DOHH2 (cell line): ENCODE measurements around the gene STK17A.

ENCODE experiments used
- EZH2phosphoT487 ChIP-seq: fragments of 200-600 bp; sonication (generic); IDR thresholded peaks from 2 replicates; pipeline ENCODE4 v1.6.1; 2017; ENCODE audit warnings: borderline replicate concordance, mild to moderate bottlenecking, antibody characterized with exemption, low read length, moderate library complexity, mixed read lengths
- TF ChIP-seq, protein P1 (sequence below): fragments of 200-600 bp; sonication (generic); IDR thresholded peaks from one replicate; pipeline ENCODE4 v1.5.1; 2014; ENCODE audit warnings: antibody characterized with exemption, mild to moderate bottlenecking, low read depth, low read length; ENCODE audit not compliant: poor library complexity, severe bottlenecking

DNA sequence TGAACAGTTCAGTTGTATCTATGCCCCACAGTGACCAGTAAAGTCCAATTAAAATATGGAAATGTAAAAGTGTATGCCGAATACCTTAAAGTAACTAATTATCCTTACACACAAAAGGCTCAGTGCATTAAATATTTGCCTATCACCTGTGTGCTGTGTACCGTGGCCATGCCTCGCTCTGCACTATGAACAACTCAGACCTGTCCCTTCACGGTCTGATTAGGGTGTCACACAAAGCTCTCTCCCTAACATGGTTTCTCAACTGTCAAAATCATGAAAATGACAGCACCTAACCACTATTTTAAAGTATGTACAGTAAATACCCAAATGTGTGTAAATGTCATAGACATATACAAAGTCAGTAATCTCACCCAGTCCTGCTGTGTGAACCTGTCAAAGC, 43.1 kb downstream of the STK17A start:
- TF ChIP-seq, protein P1, sequence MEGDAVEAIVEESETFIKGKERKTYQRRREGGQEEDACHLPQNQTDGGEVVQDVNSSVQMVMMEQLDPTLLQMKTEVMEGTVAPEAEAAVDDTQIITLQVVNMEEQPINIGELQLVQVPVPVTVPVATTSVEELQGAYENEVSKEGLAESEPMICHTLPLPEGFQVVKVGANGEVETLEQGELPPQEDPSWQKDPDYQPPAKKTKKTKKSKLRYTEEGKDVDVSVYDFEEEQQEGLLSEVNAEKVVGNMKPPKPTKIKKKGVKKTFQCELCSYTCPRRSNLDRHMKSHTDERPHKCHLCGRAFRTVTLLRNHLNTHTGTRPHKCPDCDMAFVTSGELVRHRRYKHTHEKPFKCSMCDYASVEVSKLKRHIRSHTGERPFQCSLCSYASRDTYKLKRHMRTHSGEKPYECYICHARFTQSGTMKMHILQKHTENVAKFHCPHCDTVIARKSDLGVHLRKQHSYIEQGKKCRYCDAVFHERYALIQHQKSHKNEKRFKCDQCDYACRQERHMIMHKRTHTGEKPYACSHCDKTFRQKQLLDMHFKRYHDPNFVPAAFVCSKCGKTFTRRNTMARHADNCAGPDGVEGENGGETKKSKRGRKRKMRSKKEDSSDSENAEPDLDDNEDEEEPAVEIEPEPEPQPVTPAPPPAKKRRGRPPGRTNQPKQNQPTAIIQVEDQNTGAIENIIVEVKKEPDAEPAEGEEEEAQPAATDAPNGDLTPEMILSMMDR: no peak
- no peak for TF ChIP-seq EZH2phosphoT487
